Spinal cord (tissue), 10 donors: ENCODE data around the gene CEACAM5. TPM values are rescaled to one million over a fixed set of nuclear protein-coding genes. Genes with fewer than 3 reads are reported as not detected.

Experiments used
- DNase-seq, 6 donors: peaks; one replicate each; pipeline versions ENCODE4 v3.0.0 to v3.0.0-alpha.2; 2013 to 2015; ENCODE audit warnings: low spot score in 6 of 6, low read depth in 4 of 6
- H3K27ac ChIP-seq: one replicate; pipeline ENCODE4 v1.5.1; 2013; ENCODE audit warnings: low read depth, low read length, control low read depth
- H3K27me3 ChIP-seq: one replicate; pipeline ENCODE4 v1.6.1; 2013; ENCODE audit warnings: low read length; ENCODE audit not compliant: control insufficient read depth, insufficient read depth
- H3K36me3 ChIP-seq: one replicate; pipeline ENCODE4 v1.6.1; 2013; ENCODE audit warnings: low read length; ENCODE audit not compliant: control insufficient read depth, insufficient read depth
- H3K4me1 ChIP-seq: one replicate; pipeline ENCODE4 v1.6.1; 2013; ENCODE audit warnings: low read length; ENCODE audit not compliant: control insufficient read depth, insufficient read depth
- H3K4me3 ChIP-seq: one replicate; pipeline ENCODE4 v1.5.1; 2013; ENCODE audit warnings: low read depth, low read length, control low read depth
- H3K9me3 ChIP-seq: one replicate; pipeline ENCODE4 v1.6.1; 2013; ENCODE audit warnings: low read length; ENCODE audit not compliant: control insufficient read depth, insufficient read depth
- WGBS: methylation state at CpG from one replicate; pipeline ENCODE4 v1.1.5; 2013; ENCODE audit warnings: missing lambda C conversion rate; ENCODE audit not compliant: insufficient coverage; 5-methylcytosine and 5-hydroxymethylcytosine counted together
- polyA plus RNA-seq, 2 donors: library from polyadenylated mRNA; unstranded; fragments of 120-200 nt; gene quantifications; one replicate each; pipeline ENCODE4 v1.2.1, GENCODE V29; 2013; ENCODE audit not compliant: insufficient read length in 2 of 2
- total RNA-seq, 2 donors: library from RNA; depleted of rRNA in 1 of 2; stranded (reverse); fragments of 120-200 nt in 1 of 2; fragments of >200 nt in 1 of 2; gene quantifications; one replicate each; pipeline versions ENCODE4 v1.2.3 to v1.2.4, GENCODE V29; 2013 to 2014
- donor health status: healthy.

CEACAM5 gene
- total and polyA plus RNA-seq, 4 donors: not detected

DNA sequence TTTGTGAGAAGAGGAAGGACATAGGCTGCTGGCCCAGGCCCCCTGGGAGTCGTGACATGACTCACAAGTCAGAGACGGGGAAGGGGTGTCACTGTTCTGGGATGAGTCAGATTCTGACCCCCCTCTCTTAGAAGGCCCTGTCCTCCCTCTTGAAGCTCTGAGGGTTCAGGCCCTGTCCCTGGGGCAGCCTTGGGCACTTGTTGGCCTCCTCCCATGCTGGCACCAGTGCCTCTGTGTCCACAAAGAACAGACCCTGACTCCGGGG is 17.7 kb upstream of the CEACAM5 start:
- Histone ChIP-seq H3K27ac (no peak overlapping the region), H3K4me3 (no peak overlapping the region), H3K4me1 (no peaks in the 10 kb centered on the region), H3K9me3 (no peaks in the 10 kb centered on the region), H3K36me3 (no peaks in the 10 kb centered on the region), H3K27me3 (peaks cover 6% of the 10 kb centered on the region)
- DNase-seq: no peak
- 93% methylated on average over 1 of the region's 3 CpGs for WGBS

DNA sequence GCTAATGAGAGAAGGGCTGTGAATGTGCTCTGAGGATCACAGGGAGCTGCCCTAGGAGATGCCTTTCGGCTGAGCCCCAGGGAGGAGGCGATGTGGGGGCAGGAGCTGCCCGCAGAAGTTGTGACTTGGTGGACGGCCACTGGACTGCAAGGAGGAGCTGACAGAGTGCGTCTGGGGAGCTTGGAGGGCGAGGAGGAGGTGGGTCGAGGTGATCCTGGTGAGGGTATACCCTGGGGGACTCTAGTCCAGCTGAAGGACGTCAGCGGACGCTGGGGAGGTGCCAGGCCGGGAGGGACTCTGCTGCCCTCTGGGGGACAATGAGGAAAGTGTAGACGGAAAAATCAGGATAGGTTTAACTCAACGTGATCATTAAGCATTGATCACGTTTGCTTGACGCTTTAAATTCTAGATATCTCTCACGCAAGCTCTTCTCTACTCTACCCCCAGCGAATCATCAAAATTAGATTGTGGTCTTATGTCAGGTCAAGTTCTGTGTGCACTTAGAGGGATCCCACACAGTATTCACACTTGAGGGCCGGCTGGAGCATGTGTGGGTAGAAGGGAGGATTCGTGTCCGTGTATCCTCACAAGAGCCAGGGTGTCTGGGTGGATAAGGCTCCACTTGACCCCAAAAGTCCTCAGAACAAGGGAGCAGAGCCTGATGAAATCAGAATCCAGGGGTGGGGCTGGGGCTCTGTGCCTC is 17.0 kb upstream of the CEACAM5 start:
- 24% methylated on average over 11 of the region's 20 CpGs for WGBS
- Histone ChIP-seq H3K27ac (no peak overlapping the region), H3K27me3 (peaks cover 5% of the 10 kb centered on the region), H3K36me3 (no peaks in the 10 kb centered on the region), H3K4me1 (no peaks in the 10 kb centered on the region), H3K9me3 (no peaks in the 10 kb centered on the region), H3K4me3 (no peak overlapping the region)
- DNase-seq: no peak

DNA sequence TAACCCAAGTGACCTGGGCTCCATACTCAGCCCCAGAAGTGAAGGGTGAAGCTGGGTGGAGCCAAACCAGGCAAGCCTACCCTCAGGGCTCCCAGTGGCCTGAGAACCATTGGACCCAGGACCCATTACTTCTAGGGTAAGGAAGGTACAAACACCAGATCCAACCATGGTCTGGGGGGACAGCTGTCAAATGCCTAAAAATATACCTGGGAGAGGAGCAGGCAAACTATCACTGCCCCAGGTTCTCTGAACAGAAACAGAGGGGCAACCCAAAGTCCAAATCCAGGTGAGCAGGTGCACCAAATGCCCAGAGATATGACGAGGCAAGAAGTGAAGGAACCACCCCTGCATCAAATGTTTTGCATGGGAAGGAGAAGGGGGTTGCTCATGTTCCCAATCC is 14.2 kb upstream of the CEACAM5 start:
- DNase-seq: no peak
- H3K4me3 ChIP-seq: no peak overlapping the region
- H3K9me3 ChIP-seq: no peaks in the 10 kb centered on the region
- no peaks in the 10 kb centered on the region for H3K36me3 ChIP-seq
- H3K4me1 ChIP-seq: no peaks in the 10 kb centered on the region
- H3K27ac ChIP-seq: no peak overlapping the region
- no CpG with 5 or more reads among the region's 1 CpG for WGBS
- peaks cover 6% of the 10 kb centered on the region for H3K27me3 ChIP-seq

DNA sequence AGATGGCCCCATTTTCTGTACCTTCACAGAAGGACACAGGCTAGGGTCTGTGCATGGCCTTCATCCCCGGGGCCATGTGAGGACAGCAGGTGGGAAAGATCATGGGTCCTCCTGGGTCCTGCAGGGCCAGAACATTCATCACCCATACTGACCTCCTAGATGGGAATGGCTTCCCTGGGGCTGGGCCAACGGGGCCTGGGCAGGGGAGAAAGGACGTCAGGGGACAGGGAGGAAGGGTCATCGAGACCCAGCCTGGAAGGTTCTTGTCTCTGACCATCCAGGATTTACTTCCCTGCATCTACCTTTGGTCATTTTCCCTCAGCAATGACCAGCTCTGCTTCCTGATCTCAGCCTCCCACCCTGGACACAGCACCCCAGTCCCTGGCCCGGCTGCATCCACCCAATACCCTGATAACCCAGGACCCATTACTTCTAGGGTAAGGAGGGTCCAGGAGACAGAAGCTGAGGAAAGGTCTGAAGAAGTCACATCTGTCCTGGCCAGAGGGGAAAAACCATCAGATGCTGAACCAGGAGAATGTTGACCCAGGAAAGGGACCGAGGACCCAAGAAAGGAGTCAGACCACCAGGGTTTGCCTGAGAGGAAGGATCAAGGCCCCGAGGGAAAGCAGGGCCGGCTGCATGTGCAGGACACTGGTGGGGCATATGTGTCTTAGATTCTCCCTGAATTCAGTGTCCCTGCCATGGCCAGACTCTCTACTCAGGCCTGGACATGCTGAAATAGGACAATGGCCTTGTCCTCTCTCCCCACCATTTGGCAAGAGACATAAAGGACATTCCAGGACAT is 13.4 kb upstream of the CEACAM5 start:
- Histone ChIP-seq H3K27me3 (peaks cover 6% of the 10 kb centered on the region), H3K9me3 (no peaks in the 10 kb centered on the region), H3K4me1 (no peaks in the 10 kb centered on the region), H3K4me3 (no peak overlapping the region), H3K36me3 (no peaks in the 10 kb centered on the region), H3K27ac (no peak overlapping the region)
- 59% methylated on average over 5 of the region's 8 CpGs for WGBS
- no peak for DNase-seq

DNA sequence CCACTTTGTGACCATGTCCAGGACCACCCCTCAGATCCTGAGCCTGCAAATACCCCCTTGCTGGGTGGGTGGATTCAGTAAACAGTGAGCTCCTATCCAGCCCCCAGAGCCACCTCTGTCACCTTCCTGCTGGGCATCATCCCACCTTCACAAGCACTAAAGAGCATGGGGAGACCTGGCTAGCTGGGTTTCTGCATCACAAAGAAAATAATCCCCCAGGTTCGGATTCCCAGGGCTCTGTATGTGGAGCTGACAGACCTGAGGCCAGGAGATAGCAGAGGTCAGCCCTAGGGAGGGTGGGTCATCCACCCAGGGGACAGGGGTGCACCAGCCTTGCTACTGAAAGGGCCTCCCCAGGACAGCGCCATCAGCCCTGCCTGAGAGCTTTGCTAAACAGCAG is 12.7 kb upstream of the CEACAM5 start:
- H3K9me3 ChIP-seq: no peaks in the 10 kb centered on the region
- H3K36me3 ChIP-seq: no peaks in the 10 kb centered on the region
- 87% methylated on average over 1 of the region's 2 CpGs for WGBS
- no peaks in the 10 kb centered on the region for H3K4me1 ChIP-seq
- no peak overlapping the region for H3K27ac ChIP-seq
- DNase-seq: no peak
- peaks cover 6% of the 10 kb centered on the region for H3K27me3 ChIP-seq
- no peak overlapping the region for H3K4me3 ChIP-seq

DNA sequence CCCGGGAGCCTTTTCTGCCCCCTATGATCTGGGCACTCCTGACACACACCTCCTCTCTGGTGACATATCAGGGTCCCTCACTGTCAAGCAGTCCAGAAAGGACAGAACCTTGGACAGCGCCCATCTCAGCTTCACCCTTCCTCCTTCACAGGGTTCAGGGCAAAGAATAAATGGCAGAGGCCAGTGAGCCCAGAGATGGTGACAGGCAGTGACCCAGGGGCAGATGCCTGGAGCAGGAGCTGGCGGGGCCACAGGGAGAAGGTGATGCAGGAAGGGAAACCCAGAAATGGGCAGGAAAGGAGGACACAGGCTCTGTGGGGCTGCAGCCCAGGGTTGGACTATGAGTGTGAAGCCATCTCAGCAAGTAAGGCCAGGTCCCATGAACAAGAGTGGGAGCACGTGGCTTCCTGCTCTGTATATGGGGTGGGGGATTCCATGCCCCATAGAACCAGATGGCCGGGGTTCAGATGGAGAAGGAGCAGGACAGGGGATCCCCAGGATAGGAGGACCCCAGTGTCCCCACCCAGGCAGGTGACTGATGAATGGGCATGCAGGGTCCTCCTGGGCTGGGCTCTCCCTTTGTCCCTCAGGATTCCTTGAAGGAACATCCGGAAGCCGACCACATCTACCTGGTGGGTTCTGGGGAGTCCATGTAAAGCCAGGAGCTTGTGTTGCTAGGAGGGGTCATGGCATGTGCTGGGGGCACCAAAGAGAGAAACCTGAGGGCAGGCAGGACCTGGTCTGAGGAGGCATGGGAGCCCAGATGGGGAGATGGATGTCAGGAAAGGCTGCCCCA is 11.8 kb upstream of the CEACAM5 start:
- no peak overlapping the region for H3K4me3 ChIP-seq
- H3K9me3 ChIP-seq: no peaks in the 10 kb centered on the region
- H3K27me3 ChIP-seq: peaks cover 5% of the 10 kb centered on the region
- no peaks in the 10 kb centered on the region for H3K36me3 ChIP-seq
- WGBS: 53% methylated on average over 7 of the region's 7 CpGs
- DNase-seq: no peak
- H3K27ac ChIP-seq: no peak overlapping the region
- H3K4me1 ChIP-seq: no peaks in the 10 kb centered on the region

DNA sequence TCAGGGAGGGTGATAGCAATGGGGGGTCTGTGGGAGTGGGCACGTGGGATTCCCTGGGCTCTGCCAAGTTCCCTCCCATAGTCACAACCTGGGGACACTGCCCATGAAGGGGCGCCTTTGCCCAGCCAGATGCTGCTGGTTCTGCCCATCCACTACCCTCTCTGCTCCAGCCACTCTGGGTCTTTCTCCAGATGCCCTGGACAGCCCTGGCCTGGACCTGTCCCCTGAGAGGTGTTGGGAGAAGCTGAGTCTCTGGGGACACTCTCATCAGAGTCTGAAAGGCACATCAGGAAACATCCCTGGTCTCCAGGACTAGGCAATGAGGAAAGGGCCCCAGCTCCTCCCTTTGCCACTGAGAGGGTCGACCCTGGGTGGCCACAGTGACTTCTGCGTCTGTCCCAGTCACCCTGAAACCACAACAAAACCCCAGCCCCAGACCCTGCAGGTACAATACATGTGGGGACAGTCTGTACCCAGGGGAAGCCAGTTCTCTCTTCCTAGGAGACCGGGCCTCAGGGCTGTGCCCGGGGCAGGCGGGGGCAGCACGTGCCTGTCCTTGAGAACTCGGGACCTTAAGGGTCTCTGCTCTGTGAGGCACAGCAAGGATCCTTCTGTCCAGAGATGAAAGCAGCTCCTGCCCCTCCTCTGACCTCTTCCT is 11.1 kb upstream of the CEACAM5 start:
- H3K4me1 ChIP-seq: no peaks in the 10 kb centered on the region
- peaks cover 2% of the 10 kb centered on the region for H3K27me3 ChIP-seq
- WGBS: 69% methylated on average over 8 of the region's 9 CpGs
- H3K9me3 ChIP-seq: no peaks in the 10 kb centered on the region
- no peak overlapping the region for H3K4me3 ChIP-seq
- DNase-seq: no peak
- H3K36me3 ChIP-seq: no peaks in the 10 kb centered on the region
- H3K27ac ChIP-seq: no peak overlapping the region

DNA sequence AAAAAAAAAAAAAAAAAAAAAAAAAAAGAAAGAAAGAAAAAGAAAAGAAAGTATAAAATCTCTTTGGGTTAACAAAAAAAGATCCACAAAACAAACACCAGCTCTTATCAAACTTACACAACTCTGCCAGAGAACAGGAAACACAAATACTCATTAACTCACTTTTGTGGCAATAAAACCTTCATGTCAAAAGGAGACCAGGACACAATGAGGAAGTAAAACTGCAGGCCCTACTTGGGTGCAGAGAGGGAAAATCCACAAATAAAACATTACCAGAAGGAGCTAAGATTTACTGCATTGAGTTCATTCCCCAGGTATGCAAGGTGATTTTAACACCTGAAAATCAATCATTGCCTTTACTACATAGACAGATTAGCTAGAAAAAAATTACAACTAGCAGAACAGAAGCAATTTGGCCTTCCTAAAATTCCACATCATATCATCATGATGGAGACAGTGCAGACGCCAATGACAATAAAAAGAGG is 9.6 kb upstream of the CEACAM5 start:
- no peak for DNase-seq
- H3K4me1 ChIP-seq: no peaks in the 10 kb centered on the region

DNA sequence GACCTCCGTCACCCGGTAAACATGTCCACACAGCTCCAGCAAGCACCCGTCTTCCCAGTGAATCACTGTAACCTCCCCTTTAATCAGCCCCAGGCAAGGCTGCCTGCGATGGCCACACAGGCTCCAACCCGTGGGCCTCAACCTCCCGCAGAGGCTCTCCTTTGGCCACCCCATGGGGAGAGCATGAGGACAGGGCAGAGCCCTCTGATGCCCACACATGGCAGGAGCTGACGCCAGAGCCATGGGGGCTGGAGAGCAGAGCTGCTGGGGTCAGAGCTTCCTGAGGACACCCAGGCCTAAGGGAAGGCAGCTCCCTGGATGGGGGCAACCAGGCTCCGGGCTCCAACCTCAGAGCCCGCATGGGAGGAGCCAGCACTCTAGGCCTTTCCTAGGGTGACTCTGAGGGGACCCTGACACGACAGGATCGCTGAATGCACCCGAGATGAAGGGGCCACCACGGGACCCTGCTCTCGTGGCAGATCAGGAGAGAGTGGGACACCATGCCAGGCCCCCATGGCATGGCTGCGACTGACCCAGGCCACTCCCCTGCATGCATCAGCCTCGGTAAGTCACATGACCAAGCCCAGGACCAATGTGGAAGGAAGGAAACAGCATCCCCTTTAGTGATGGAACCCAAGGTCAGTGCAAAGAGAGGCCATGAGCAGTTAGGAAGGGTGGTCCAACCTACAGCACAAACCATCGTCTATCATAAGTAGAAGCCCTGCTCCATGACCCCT is 9.0 kb upstream of the CEACAM5 start:
- H3K27me3 ChIP-seq: peaks cover 10% of the 10 kb centered on the region
- H3K27ac ChIP-seq: no peak overlapping the region
- no peak overlapping the region for H3K4me3 ChIP-seq
- 79% methylated on average over 15 of the region's 17 CpGs for WGBS
- no peaks in the 10 kb centered on the region for H3K36me3 ChIP-seq
- H3K9me3 ChIP-seq: no peaks in the 10 kb centered on the region
- no peaks in the 10 kb centered on the region for H3K4me1 ChIP-seq
- DNase-seq: no peak

More for the DNA sequence above, 9.6 kb upstream of the CEACAM5 start:
- Histone ChIP-seq H3K4me3 (no peak overlapping the region), H3K27me3 (peaks cover 4% of the 10 kb centered on the region), H3K27ac (no peak overlapping the region), H3K36me3 (no peaks in the 10 kb centered on the region), H3K9me3 (no peaks in the 10 kb centered on the region)
- 91% methylated on average over 1 of the region's 1 CpG for WGBS
